Measurements from ENCODE around the gene TOMM7.

GRCh38 chr7:22842383-22842941 is 19.8 kb upstream of the TOMM7 start:
- TF ChIP-seq SIN3A (IDR thresholded peaks at IDR 0.05; ENCODE audit: borderline replicate concordance, insufficient read depth, low read depth, low read length) (no peak), CTCF (IDR thresholded peaks at IDR 0.05) (no peak), TCF7L2 (IDR thresholded peaks at IDR 0.05; ENCODE audit: low read depth, low read length) (no peak)

All from Panc1 (cell line).